HG03442 (cell line): ENCODE results near the gene FMNL3.
A peak's percentile ranks its signal among the peaks of the same experiment; 100 is the strongest.
"Not testable (repeated sequence)": the region's sequence is repeated elsewhere in the genome, so short reads cannot be mapped to it uniquely, and the experiment has no call there.

Experiments used
- ATAC-seq: cut with Tn5 transposase; IDR thresholded peaks from one replicate; pipeline ENCODE4 v1.9.1; 2021; ENCODE audit warnings: mild to moderate bottlenecking, moderate library complexity; ENCODE audit not compliant: unreplicated experiment

Gene FMNL3, protein sequence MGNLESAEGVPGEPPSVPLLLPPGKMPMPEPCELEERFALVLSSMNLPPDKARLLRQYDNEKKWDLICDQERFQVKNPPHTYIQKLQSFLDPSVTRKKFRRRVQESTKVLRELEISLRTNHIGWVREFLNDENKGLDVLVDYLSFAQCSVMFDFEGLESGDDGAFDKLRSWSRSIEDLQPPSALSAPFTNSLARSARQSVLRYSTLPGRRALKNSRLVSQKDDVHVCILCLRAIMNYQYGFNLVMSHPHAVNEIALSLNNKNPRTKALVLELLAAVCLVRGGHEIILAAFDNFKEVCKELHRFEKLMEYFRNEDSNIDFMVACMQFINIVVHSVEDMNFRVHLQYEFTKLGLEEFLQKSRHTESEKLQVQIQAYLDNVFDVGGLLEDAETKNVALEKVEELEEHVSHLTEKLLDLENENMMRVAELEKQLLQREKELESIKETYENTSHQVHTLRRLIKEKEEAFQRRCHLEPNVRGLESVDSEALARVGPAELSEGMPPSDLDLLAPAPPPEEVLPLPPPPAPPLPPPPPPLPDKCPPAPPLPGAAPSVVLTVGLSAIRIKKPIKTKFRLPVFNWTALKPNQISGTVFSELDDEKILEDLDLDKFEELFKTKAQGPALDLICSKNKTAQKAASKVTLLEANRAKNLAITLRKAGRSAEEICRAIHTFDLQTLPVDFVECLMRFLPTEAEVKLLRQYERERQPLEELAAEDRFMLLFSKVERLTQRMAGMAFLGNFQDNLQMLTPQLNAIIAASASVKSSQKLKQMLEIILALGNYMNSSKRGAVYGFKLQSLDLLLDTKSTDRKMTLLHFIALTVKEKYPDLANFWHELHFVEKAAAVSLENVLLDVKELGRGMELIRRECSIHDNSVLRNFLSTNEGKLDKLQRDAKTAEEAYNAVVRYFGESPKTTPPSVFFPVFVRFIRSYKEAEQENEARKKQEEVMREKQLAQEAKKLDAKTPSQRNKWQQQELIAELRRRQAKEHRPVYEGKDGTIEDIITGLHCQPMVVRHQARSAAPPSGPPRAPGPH

DNA sequence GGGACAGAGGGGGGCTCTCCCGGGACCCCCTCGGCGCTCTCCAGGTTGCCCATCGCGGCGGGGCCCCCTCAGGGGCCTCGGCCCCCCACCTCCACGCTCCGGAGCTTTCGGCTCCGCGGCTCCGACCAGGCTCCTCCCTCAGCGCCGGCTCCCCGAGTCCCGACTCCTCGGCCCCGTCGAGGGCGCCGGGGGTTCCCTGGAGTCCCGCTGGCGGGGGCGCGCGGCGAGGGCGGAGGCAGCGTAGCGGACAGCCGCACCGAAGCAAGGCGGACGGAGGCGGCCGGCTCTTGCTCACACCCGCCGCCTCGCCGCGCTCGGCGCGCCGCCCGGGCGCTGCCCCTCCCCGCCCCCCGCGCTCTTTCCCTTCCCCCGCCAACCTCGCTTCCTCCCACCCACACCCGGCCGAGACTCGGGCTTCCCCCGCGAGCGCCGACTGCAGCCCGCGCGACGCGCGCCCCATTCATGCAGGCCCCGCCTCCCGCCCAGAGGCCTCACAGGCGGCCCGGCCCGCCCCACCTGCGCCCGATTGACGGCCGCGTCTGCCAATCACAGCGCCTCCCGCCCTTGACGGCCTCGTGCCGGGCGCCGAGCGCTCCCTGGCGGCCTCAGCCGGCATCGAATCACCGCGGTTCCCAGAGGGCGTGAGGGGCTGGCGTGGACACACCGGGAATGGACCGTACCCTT is at the start of gene FMNL3:
TSS of gene FMNL3 (minus strand) at position 278 of the 684 bp plus-strand sequence. CDS start at position 53, 225 bp downstream.
- ATAC-seq, result peak; percentile 82

GRCh38 chr12:49750996-49751393 is 43.8 kb upstream of the FMNL3 start:
- ATAC-seq, result no peak

- ATAC-seq, result peak; percentile 55
Observed at GRCh38 chr12:49750027-49750995, 43.1 kb upstream of the FMNL3 start.

DNA sequence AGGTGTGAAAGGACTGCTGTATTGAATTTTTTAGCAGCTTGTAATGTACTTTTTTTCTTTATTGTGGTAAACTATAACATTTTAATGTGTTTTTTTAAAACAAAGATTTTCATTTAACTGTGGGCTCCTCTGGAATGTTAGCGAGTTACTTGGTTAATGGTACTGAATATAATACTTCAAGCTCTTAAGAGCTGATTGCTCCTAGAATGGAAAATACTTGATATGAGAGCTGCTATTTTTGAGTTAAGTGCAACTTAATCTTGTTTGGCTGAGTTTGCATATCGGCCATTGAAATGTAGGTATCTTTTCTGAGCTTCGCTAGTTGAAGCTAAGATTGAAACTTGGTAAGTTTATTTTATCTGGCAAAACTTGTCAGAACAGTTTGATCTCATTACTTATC is 41.6 kb upstream of the FMNL3 start:
- ATAC-seq, result no peak

DNA sequence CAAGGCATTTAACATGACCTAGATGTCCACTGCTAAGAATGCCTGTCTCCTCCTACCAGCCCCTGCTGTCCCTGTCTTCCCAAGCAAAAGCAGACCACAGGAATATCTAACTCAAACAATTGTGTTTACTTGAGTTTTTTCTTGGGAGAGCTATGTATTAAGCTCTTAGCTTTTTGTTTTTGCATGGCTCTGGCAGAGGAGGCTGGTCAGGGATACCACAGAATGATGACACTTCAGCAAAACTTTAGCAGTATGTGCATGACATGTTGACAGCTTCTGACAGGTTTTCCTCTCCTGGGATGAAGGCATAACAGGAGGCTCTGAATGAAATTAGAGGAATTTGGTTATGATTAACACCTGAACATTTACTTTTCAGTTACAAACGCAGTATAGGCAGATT is 41.1 kb upstream of the FMNL3 start:
- no peak for ATAC-seq

GRCh38 chr12:49744363-49744885 is 37.2 kb upstream of the FMNL3 start:
- no peak for ATAC-seq

DNA sequence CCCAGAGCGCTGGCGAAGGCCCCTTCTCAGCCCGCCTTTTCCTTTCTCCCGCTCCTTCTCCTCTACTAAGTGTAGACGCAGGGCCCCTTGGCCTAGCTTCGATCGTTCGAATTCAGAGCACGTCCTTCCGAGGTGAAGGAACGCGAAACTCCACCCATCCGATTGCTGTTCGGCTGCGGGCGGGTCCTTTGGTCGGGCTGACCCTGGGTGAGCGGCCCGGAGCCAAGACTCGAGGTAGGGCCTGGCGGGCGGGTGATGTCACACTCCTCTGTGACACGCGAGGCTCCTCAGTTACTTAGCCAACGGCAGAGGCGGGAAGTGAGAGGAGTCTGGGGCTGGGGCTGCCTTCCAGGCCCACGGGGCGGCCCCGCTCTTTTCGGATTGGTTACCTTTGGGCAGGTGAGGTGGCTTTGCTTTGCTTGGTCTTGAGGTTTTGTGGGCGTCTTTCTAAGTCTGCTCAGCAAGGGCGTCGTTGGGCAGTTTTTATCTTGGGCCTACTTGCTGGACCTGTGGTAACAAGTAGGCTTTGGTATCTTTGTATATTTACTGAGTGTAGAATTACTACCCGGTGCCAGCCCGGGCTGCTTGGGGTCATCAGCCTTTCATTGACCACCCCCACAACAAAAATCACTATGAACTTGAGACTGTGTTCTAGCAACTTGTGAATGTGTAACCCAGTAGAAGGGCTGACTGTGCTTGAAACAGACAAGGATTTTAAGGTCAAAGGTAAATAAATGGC is 34.8 kb upstream of the FMNL3 start:
- ATAC-seq, result peak; percentile 42

GRCh38 chr12:49740930-49741881 is 34.0 kb upstream of the FMNL3 start, which contains the start of gene TMBIM6:
TMBIM6 (plus strand) TSS chr12:49741557; CDS start chr12:49752494, 10,937 bp downstream.
- peak; percentile 93 for ATAC-seq

DNA sequence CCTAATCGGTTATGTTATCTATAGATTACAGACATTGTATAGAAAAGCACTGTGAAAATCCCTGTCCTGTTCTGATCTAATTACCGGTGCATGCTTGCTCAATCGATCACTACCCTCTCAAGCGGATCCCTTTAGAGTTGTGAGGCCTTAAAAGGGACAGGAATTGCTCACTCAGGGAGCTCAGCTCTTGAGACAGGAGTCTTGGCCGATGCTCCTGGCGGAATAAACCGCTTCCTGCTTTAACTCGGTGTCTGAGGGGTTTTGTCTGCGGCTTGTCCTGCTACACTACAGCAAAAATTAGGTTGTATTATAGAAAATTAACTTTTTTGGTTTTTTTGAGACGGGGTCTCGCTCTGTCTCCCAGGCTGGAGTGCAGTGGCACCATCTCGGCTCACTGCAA is 33.1 kb upstream of the FMNL3 start:
- ATAC-seq, result not testable (repeated sequence)

GRCh38 chr12:49738721-49739120 is 31.5 kb upstream of the FMNL3 start:
- ATAC-seq, result not testable (repeated sequence)

DNA sequence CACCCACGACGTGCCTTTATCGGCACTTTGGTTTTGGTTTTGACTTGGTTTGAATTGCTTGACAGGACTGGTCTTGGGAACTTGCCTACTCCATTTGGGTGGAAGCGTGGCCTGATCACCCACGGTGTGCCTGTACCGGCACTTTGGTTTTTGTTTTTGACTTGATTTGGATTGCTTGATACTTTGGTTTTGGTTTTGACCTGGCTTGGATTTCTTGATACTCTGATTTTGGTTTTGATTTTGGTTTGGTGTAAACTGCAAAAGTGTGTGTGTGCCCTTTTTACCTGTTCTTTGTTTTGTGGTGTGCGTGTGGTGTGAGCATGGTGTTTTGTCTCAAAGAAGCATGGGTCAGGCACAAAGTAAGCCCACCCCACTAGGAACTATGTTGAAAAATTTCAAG is 27.7 kb upstream of the FMNL3 start:
- not testable (repeated sequence) for ATAC-seq

DNA sequence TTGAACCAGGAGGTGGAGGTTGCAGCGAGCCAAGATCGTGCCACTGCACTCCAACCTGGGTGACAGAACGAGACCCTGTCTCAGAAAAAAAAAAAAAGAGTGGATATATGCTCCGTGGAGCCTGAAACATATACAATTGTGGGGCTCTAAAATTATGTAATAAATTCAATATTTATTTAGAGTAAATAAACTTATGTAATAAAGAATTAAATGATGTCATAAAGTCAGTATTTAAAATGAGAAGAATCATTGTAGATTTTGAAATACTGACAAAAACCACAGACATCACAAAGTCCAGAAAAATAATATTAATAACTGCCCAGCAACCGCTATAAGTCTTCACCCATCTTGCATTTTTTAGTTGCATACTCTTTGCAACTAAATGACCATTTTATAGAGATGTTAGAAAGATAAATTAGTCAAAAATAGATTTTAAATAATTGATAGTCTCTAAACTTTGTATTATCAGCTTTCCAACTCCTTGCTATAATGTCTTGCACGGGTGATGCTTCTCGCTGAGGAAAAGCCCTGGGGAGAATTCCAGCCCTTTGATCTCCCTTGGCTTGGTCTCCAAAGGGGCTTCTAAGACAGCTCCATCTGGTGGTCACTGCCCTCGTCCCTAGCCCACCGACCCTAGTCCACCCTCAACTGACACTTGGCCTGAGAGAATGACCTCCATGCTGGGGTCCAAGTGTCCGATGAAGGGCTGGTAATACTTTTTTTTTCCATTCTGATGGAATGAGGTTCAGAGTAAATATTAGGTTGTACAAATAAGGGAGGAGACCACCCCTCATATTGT is 26.2 kb upstream of the FMNL3 start:
- no peak for ATAC-seq

- ATAC-seq, result no peak
Observed at GRCh38 chr12:49730568-49731101, 23.4 kb upstream of the FMNL3 start.

DNA sequence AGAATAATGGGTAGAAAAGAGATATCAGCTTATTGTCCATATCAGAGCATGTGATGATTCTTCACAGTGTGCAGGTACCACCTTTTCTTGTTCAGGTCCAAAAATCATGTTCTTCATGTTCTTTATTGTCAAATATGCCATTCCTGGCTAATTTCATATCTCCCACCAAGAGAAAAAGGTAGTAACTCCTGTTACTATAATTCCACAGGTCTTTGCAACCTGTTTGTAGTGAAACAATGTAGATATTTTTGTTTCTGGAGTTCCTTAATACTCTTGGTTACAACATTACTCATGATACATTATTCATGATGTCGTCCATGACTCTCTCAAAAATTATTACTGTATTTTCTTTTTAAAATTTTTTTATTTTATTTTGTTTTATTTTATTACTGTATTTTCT is 22.8 kb upstream of the FMNL3 start:
- ATAC-seq, result no peak

- ATAC-seq, result no peak
Observed at GRCh38 chr12:49728446-49728845, 21.2 kb upstream of the FMNL3 start.

GRCh38 chr12:49721355-49721754 is 14.2 kb upstream of the FMNL3 start:
- not testable (repeated sequence) for ATAC-seq

DNA sequence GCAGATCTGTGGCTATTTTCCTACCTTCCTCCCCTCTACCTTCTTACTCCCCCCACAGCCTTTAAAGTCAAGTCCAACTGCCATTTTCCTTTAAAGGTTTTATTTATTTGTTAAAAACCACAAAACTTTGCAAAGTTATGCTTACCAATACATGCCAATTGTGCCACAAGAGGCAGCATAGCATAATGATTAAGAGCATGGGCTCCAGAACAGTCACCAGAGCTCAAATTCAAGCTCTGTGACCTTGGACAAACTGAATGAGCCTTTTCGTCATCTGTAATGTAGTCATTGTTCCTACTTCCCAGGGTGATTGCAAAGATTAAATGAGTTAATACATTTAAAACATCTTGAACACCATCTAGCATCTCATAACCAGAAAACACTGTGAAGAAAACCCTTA is 13.0 kb upstream of the FMNL3 start:
- ATAC-seq, result no peak
